K562 (cell line): ENCODE measurements around the gene MPG. TPM values are rescaled to one million over a fixed set of nuclear protein-coding genes. Genes with fewer than 3 reads are reported as not detected.

Experiments used
- BACH1 ChIP-seq: fragments of 200-800 bp; sonication (Bioruptor generic); IDR thresholded peaks from 2 replicates; pipeline ENCODE4 v1.6.1; 2016; ENCODE audit warnings: missing genetic modification characterization, missing compliant biosample characterization
- FOS ChIP-seq: IDR thresholded peaks from 3 replicates; pipeline ENCODE4 v1.6.1; 2011; ENCODE audit not compliant: insufficient read length; ENCODE audit errors: extremely low read depth
- KAT8 ChIP-seq: fragments of 450-650 bp; IDR thresholded peaks from 2 replicates; pipeline ENCODE4 v1.6.1; 2016; ENCODE audit warnings: low read depth, mild to moderate bottlenecking
- MAFK ChIP-seq: IDR thresholded peaks from 2 replicates; pipeline ENCODE4 v1.6.1; 2011; ENCODE audit warnings: low read length, improper control_type of control experiment
- RNF2 ChIP-seq: sonication (generic); IDR thresholded peaks from 2 replicates; pipeline ENCODE4 v1.6.1; 2016
- SMAD2 ChIP-seq: fragments of 150-350 bp; IDR thresholded peaks from 2 replicates; pipeline ENCODE4 v1.6.1; 2014; ENCODE audit warnings: low read depth, mild to moderate bottlenecking, low read length
- THAP7 ChIP-seq: fragments of 250-450 bp; sonication (Bioruptor Pico); IDR thresholded peaks from 2 replicates; pipeline ENCODE4 v1.5.0; 2021
- U2AF1 ChIP-seq: fragments of 200-400 bp; formaldehyde crosslinking; optimal IDR thresholded peaks from 2 replicates; pipeline ENCODE3; 2017; ENCODE audit warnings: mild to moderate bottlenecking, low read depth, low read length, moderate library complexity
- ZNF3 ChIP-seq: fragments of 250-450 bp; sonication (Bioruptor Pico); IDR thresholded peaks from 2 replicates; pipeline ENCODE4 v1.5.0; 2021; ENCODE audit warnings: mild to moderate bottlenecking, moderate library complexity
- polyA plus RNA-seq, 8 experiments: library from polyadenylated mRNA; depleted of rRNA in 4 of 8; stranded (reverse) in 5 of 8; unstranded in 3 of 8; fragments of >200 nt; fragmentation: Nextera tagmentation in 2 of 8; fragmentation: Illumina TruSeq in 1 of 8; extraction: Ambion mirVana in 2 of 8; extraction: Trizol in 1 of 8; gene quantifications; 2 replicates each; pipeline versions ENCODE4 v1.2.1 to v1.2.3, GENCODE V29; 2011 to 2014; ENCODE audit warnings: inconsistent platforms in 1 of 8, missing spikeins in 1 of 8
- total RNA-seq, 7 experiments: library from RNA; depleted of rRNA in 6 of 7; stranded (reverse); fragments of >200 nt in 6 of 7; fragmentation: Illumina TruSeq in 2 of 7; extraction: Trizol in 2 of 7; gene quantifications; 2 replicates each; pipeline versions ENCODE4 v1.2.1 to v1.2.3, GENCODE V29; 2011 to 2021; ENCODE audit warnings: low replicate concordance in 1 of 7
- TF ChIP-seq, protein P1 (sequence below): fragments of 200-600 bp; sonication (generic); IDR thresholded peaks from one replicate; pipeline ENCODE4 v1.6.1; 2012; ENCODE audit warnings: mild to moderate bottlenecking, low read depth, low read length, inconsistent platforms
- TF ChIP-seq, protein P2 (sequence below): sonication (generic); formaldehyde crosslinking; IDR thresholded peaks from 2 replicates; pipeline ENCODE4 v1.8.1; 2023; ENCODE audit warnings: mild to moderate bottlenecking, missing genetic modification reagents, moderate library complexity
- TF ChIP-seq, protein P3 (sequence below): fragments of 450-650 bp; IDR thresholded peaks from 2 replicates; pipeline ENCODE4 v1.6.1; 2016; ENCODE audit warnings: borderline replicate concordance

The MPG gene
- total and polyA plus RNA-seq, 9 of the 15 experiments (the other 6 are each of a cell fraction or from before 2014, with no cell fraction given) = 0.42 to 226 (median 36.2) TPM

GRCh38 chr16:53346-54236 lies 24.4 kb upstream of the MPG start, which contains the start of the genes POLR3K and SNRNP25 (continued):
- TF ChIP-seq, protein P1, sequence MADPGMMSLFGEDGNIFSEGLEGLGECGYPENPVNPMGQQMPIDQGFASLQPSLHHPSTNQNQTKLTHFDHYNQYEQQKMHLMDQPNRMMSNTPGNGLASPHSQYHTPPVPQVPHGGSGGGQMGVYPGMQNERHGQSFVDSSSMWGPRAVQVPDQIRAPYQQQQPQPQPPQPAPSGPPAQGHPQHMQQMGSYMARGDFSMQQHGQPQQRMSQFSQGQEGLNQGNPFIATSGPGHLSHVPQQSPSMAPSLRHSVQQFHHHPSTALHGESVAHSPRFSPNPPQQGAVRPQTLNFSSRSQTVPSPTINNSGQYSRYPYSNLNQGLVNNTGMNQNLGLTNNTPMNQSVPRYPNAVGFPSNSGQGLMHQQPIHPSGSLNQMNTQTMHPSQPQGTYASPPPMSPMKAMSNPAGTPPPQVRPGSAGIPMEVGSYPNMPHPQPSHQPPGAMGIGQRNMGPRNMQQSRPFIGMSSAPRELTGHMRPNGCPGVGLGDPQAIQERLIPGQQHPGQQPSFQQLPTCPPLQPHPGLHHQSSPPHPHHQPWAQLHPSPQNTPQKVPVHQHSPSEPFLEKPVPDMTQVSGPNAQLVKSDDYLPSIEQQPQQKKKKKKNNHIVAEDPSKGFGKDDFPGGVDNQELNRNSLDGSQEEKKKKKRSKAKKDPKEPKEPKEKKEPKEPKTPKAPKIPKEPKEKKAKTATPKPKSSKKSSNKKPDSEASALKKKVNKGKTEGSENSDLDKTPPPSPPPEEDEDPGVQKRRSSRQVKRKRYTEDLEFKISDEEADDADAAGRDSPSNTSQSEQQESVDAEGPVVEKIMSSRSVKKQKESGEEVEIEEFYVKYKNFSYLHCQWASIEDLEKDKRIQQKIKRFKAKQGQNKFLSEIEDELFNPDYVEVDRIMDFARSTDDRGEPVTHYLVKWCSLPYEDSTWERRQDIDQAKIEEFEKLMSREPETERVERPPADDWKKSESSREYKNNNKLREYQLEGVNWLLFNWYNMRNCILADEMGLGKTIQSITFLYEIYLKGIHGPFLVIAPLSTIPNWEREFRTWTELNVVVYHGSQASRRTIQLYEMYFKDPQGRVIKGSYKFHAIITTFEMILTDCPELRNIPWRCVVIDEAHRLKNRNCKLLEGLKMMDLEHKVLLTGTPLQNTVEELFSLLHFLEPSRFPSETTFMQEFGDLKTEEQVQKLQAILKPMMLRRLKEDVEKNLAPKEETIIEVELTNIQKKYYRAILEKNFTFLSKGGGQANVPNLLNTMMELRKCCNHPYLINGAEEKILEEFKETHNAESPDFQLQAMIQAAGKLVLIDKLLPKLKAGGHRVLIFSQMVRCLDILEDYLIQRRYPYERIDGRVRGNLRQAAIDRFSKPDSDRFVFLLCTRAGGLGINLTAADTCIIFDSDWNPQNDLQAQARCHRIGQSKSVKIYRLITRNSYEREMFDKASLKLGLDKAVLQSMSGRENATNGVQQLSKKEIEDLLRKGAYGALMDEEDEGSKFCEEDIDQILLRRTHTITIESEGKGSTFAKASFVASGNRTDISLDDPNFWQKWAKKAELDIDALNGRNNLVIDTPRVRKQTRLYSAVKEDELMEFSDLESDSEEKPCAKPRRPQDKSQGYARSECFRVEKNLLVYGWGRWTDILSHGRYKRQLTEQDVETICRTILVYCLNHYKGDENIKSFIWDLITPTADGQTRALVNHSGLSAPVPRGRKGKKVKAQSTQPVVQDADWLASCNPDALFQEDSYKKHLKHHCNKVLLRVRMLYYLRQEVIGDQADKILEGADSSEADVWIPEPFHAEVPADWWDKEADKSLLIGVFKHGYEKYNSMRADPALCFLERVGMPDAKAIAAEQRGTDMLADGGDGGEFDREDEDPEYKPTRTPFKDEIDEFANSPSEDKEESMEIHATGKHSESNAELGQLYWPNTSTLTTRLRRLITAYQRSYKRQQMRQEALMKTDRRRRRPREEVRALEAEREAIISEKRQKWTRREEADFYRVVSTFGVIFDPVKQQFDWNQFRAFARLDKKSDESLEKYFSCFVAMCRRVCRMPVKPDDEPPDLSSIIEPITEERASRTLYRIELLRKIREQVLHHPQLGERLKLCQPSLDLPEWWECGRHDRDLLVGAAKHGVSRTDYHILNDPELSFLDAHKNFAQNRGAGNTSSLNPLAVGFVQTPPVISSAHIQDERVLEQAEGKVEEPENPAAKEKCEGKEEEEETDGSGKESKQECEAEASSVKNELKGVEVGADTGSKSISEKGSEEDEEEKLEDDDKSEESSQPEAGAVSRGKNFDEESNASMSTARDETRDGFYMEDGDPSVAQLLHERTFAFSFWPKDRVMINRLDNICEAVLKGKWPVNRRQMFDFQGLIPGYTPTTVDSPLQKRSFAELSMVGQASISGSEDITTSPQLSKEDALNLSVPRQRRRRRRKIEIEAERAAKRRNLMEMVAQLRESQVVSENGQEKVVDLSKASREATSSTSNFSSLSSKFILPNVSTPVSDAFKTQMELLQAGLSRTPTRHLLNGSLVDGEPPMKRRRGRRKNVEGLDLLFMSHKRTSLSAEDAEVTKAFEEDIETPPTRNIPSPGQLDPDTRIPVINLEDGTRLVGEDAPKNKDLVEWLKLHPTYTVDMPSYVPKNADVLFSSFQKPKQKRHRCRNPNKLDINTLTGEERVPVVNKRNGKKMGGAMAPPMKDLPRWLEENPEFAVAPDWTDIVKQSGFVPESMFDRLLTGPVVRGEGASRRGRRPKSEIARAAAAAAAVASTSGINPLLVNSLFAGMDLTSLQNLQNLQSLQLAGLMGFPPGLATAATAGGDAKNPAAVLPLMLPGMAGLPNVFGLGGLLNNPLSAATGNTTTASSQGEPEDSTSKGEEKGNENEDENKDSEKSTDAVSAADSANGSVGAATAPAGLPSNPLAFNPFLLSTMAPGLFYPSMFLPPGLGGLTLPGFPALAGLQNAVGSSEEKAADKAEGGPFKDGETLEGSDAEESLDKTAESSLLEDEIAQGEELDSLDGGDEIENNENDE = no peak
- TF ChIP-seq BACH1 (tag) (no peak), FOS (peak; percentile 93), RNF2 (no peak; the same call in 1 of the 2 replicates), U2AF1 (no peak), KAT8 (no peak), THAP7 (CRISPR knock-in tag) (no peak), MAFK (no peak), SMAD2 (no peak), ZNF3 (CRISPR knock-in tag) (no peak)
- TF ChIP-seq, protein P2, sequence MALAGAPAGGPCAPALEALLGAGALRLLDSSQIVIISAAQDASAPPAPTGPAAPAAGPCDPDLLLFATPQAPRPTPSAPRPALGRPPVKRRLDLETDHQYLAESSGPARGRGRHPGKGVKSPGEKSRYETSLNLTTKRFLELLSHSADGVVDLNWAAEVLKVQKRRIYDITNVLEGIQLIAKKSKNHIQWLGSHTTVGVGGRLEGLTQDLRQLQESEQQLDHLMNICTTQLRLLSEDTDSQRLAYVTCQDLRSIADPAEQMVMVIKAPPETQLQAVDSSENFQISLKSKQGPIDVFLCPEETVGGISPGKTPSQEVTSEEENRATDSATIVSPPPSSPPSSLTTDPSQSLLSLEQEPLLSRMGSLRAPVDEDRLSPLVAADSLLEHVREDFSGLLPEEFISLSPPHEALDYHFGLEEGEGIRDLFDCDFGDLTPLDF (CRISPR knock-in tag) = peak; percentile 90; the same call in 1 of the 2 replicates
- TF ChIP-seq, protein P3, sequence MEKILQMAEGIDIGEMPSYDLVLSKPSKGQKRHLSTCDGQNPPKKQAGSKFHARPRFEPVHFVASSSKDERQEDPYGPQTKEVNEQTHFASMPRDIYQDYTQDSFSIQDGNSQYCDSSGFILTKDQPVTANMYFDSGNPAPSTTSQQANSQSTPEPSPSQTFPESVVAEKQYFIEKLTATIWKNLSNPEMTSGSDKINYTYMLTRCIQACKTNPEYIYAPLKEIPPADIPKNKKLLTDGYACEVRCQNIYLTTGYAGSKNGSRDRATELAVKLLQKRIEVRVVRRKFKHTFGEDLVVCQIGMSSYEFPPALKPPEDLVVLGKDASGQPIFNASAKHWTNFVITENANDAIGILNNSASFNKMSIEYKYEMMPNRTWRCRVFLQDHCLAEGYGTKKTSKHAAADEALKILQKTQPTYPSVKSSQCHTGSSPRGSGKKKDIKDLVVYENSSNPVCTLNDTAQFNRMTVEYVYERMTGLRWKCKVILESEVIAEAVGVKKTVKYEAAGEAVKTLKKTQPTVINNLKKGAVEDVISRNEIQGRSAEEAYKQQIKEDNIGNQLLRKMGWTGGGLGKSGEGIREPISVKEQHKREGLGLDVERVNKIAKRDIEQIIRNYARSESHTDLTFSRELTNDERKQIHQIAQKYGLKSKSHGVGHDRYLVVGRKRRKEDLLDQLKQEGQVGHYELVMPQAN = peak; percentile 85
